Bronchial epithelial cell (primary cell): ENCODE results near the gene C5orf63. TPM values are rescaled to one million over a fixed set of nuclear protein-coding genes. Genes with fewer than 3 reads are reported as not detected.

Source experiments
- DNase-seq: peaks from one replicate; pipeline ENCODE4 v3.0.0-alpha.2; 2010; ENCODE audit warnings: low read depth
- FAIRE-seq: peaks from 2 replicates; lab custom pipeline; 2011; peaks lifted over from hg19 to GRCh38; lab: Jason Lieb, UNC
- H3K27me3 ChIP-seq: 2 replicates; pipeline ENCODE4 v1.5.1; 2011; ENCODE audit warnings: low read length; ENCODE audit not compliant: control insufficient read depth, insufficient read depth
- H3K36me3 ChIP-seq: 2 replicates; pipeline ENCODE4 v1.5.1; 2011; ENCODE audit warnings: low read length; ENCODE audit not compliant: control insufficient read depth, insufficient read depth
- H3K4me3 ChIP-seq: 2 replicates; pipeline ENCODE4 v1.5.1; 2011; ENCODE audit warnings: mild to moderate bottlenecking, low read depth, low read length, control low read depth
- CTCF ChIP-seq: IDR thresholded peaks from 2 replicates; pipeline ENCODE4 v1.5.1; 2011; ENCODE audit warnings: mild to moderate bottlenecking, moderate library complexity, low read length, control low read depth, inconsistent platforms; ENCODE audit not compliant: insufficient read depth, severe bottlenecking
- total RNA-seq: library from RNA; depleted of rRNA; stranded (reverse); fragments of >200 nt; gene quantifications from 2 replicates; pipeline ENCODE4 v1.2.1, GENCODE V29; 2014

C5orf63 gene
- total RNA-seq, 1 donor from 2014 or later, result 4.5 TPM

DNA sequence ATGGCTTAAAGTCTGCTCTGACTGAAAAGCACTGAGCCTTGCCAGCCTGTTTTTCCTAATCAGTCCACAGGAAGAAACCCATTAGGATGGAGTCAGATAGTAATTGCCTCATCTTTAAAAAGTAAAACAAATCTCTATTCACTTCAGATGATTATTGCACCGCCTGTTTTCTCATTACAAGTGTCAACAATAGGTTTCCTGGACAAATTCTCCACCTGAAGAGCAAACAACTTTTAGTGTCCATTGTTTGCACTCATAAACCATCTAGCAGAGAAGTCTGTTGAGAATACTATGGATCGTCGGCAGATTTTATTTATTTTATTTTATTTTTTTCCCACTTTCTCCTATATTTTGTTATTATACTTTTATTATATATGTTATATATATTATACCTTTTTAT lies 20.3 kb downstream of the C5orf63 start:
- H3K36me3 ChIP-seq, result peaks cover 2% of the 10 kb centered on the region
- TF ChIP-seq CTCF, result no peak
- DNase-seq (no peak), FAIRE-seq (no peak)
- H3K4me3 ChIP-seq, result no peak overlapping the region
- no peaks in the 10 kb centered on the region for H3K27me3 ChIP-seq

DNA sequence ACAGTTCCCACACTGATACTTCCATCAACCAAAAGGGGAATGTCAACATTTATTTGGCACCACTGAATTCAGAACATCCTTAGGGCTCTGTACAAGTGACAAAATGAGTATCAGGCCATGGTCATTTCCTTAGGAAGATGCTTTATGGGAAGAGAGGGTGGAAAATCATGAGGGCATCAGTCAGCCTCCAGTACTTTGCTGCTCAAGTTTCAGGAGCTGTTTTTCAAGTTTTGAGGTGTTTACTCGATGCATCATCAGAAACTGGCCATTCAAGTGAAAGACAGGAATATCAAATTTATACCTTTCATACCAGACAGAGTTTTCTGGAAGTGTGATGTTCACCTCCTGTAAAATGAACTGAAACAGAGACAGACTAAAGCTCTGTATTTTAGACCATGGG lies 21.7 kb downstream of the C5orf63 start:
- no peak for TF ChIP-seq CTCF
- FAIRE-seq, result no peak
- H3K27me3 ChIP-seq, result no peaks in the 10 kb centered on the region
- peak; percentile 56 for DNase-seq
- H3K4me3 ChIP-seq, result no peak overlapping the region
- H3K36me3 ChIP-seq, result peaks cover 2% of the 10 kb centered on the region

DNA sequence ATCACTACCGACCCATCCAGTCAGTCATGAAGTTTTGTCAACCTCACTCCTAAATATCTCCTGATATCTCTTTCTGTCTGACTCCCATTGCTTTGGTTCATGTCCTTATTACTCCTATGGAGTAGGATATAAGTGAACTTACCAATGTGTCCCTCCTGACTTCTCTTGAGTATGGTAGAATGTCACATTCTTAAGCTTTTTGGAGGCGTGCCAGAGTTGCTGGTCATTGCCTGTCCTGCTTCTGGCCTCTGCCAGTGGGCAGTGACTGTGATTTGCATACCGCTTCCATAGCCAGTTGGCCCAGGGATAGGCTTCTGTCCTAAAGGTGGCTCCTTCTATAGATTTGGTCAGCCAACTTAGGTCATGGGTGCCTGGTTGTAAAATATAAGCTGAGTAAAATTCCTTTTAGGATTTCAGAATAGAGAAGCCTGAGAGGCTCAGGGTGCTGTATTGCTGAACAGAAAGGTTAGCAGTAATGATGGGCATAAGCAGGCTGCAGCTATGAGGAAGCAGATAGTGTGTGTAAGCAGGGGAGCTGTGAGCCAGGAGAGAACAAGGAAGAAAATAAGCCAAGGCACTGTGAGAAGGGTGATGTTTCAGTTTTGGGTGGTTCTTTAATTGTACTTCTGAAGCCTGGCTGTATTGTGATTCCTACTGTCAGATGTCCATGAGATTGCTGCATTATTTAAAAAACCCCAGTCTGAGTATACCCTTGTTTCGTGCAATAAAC lies 26.8 kb downstream of the C5orf63 start:
- no peak for DNase-seq
- no peaks in the 10 kb centered on the region for H3K36me3 ChIP-seq
- no peak for TF ChIP-seq CTCF
- no peak overlapping the region for H3K4me3 ChIP-seq
- FAIRE-seq, result no peak
- H3K27me3 ChIP-seq, result no peaks in the 10 kb centered on the region

GRCh38 chr5:127042593-127042992 lies 30.7 kb downstream of the C5orf63 start:
- no peak for TF ChIP-seq CTCF
- DNase-seq (no peak), FAIRE-seq (no peak)
- no peaks in the 10 kb centered on the region for H3K27me3 ChIP-seq
- H3K4me3 ChIP-seq, result no peak overlapping the region
- H3K36me3 ChIP-seq, result no peaks in the 10 kb centered on the region

- no peak for FAIRE-seq
- no peaks in the 10 kb centered on the region for H3K27me3 ChIP-seq
- peak; percentile 62 for DNase-seq
- TF ChIP-seq CTCF, result no peak
- no peak overlapping the region for H3K4me3 ChIP-seq
- H3K36me3 ChIP-seq, result no peaks in the 10 kb centered on the region
Observed at GRCh38 chr5:127041571-127041970, 31.7 kb downstream of the C5orf63 start.

DNA sequence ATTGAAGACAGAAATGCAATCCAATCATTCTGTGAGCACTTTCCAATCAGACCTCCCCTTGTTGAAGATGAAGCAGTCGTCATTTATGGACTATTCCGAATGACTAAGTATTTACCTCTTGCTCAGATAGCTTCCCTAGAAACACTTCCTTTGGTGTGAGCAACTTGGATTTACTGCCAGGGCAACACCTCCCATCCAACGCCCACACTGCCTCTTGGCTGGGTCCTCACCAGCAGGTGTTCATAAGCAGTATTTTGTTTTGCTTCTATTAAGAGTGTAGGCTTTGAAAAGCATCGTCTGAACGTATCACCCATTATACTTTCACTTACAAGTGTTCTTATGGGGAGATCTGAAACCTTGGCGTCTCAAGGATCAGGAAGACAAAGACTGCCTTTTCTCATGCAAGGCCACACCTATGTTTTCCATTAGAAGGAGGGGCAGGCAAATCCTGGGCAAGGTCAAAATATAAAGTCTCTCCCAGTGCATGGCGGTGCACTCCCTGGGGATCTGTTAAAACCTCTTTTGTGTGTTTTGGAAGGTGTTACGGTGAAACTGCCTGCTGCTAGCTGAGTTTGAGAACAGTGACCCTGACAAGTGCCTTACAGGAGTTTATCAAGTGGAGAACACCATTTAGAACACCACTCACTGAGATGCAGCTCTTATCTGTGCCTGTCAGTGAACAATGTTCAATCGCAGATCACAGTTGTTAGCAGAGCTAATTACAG lies 32.3 kb downstream of the C5orf63 start:
- DNase-seq (peak; percentile 96), FAIRE-seq (peak; percentile 73)
- no peak overlapping the region for H3K4me3 ChIP-seq
- TF ChIP-seq CTCF, result no peak
- no peaks in the 10 kb centered on the region for H3K36me3 ChIP-seq
- no peaks in the 10 kb centered on the region for H3K27me3 ChIP-seq
